Transverse colon (tissue), 4 donors: ENCODE results near the gene STAT5B. TPM values are rescaled to one million over a fixed set of nuclear protein-coding genes. Genes with fewer than 3 reads are reported as not detected.

Source experiments
- DNase-seq: peaks from one replicate; pipeline ENCODE4 v3.0.0-alpha.2; 2019
- H3K27ac ChIP-seq, 4 donors: fragments of 200-600 bp; sonication (generic); 2 replicates each; pipeline ENCODE4 v1.5.1; 2016 to 2018; ENCODE audit warnings: inconsistent platforms in 4 of 4
- H3K27me3 ChIP-seq: fragments of 200-600 bp; sonication (generic); 2 replicates; pipeline ENCODE4 v1.5.1; 2017; ENCODE audit warnings: inconsistent platforms
- H3K36me3 ChIP-seq, 4 donors: fragments of 200-600 bp; sonication (generic); 2 replicates each; pipeline ENCODE4 v1.5.1; 2017 to 2019; ENCODE audit warnings: inconsistent platforms in 4 of 4
- H3K4me1 ChIP-seq, 4 donors: fragments of 200-600 bp; sonication (generic); 2 replicates each; pipeline ENCODE4 v1.5.1; 2017 to 2020; ENCODE audit warnings: inconsistent platforms in 4 of 4
- H3K4me3 ChIP-seq, 4 donors: fragments of 200-600 bp; sonication (generic); 1 replicate in 1 of 4; 2 replicates in 3 of 4; pipeline versions ENCODE4 v1.5.1 to v1.6.1; 2017 to 2019; ENCODE audit warnings: inconsistent platforms in 4 of 4
- H3K9me3 ChIP-seq, 2 donors: fragments of 200-600 bp; sonication (generic); 2 replicates each; pipeline ENCODE4 v1.5.1; 2017 to 2019; ENCODE audit warnings: inconsistent platforms in 2 of 2
- EP300 ChIP-seq: sonication (generic); formaldehyde crosslinking; IDR thresholded peaks from one replicate; pipeline ENCODE4 v1.6.1; 2017; ENCODE audit warnings: antibody characterized with exemption, low read depth
- POLR2A ChIP-seq: fragments of 450-650 bp; IDR thresholded peaks from one replicate; pipeline ENCODE4 v1.6.1; 2016; ENCODE audit warnings: antibody characterized with exemption, mild to moderate bottlenecking, moderate library complexity
- POLR2AphosphoS5 ChIP-seq, 3 donors: sonication (generic); formaldehyde crosslinking; IDR thresholded peaks; one replicate each; pipeline ENCODE4 v1.6.1; 2016; ENCODE audit warnings: antibody characterized with exemption in 3 of 3
- WGBS, 2 donors: methylation state at CpG; one replicate each; pipeline ENCODE4 v1.1.5; 2018; ENCODE audit warnings: low coverage in 1 of 2; 5-methylcytosine and 5-hydroxymethylcytosine counted together
- in situ Hi-C, 4 donors: fragments of 200-750 bp; cut with MboI; loops; one replicate each; pipeline versions ENCODE4 v1.15.0 to v1.15.1; 2017; ENCODE audit warnings: low sequenced_read_pairs in 3 of 4, low pct_ligation_motif_present in 1 of 4, low pct_unique_long_range_greater_than_20kb in 1 of 4
- intact Hi-C: fragments of 100-400 bp; cut with DNase I; formaldehyde crosslinking; loops from one replicate; pipeline ENCODE4 v1.15.1; 2023; ENCODE audit warnings: low total_unique reads
- total RNA-seq, 4 donors: library from RNA; depleted of rRNA; stranded (reverse); fragments of >200 nt; gene quantifications; one replicate each; pipeline ENCODE4 v1.1.0, GENCODE V29; 2016
- TF ChIP-seq, protein P1 (sequence below), 5 experiments: fragments of 200-600 bp in 3 of 5; fragments of 450-650 bp in 2 of 5; sonication (generic) in 3 of 5; IDR thresholded peaks; 1 replicate in 2 of 5; 2 replicates in 3 of 5; pipeline ENCODE4 v1.5.1; 2016 to 2017; ENCODE audit warnings: antibody characterized with exemption in 5 of 5, inconsistent platforms in 3 of 5, mild to moderate bottlenecking in 2 of 5, moderate library complexity in 1 of 5

STAT5B gene
- total RNA-seq, 4 donors from 2014 or later = 51.3 to 151 (median 79.1) TPM

DNA sequence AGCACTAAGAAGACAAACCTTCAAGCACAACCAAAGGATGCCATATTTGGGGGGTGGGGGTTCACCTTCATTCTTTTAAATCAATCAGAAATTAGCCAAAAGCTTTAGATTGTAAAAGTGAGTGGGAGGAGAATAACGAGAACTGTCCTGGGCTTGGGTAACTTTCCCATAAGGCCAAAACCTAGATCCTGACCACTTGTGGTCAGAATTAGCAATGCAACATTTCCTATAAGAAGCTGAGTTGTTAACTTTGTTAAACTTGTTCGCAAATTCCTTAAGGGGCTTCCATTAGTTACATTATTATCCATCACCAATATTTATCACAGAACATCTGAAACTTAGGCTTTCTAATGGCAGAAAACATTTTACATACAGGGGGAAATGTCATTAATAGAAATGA, 25.1 kb downstream of the STAT5B start:
- no peak for DNase-seq
- WGBS, 2 donors = 46 to 63% methylated on average over 2 of the region's 2 CpGs
- H3K27ac ChIP-seq = peak overlapping the region in 2 of 4 donors; percentile 89 to 93
- no peak for TF ChIP-seq POLR2AphosphoS5 (IDR thresholded peaks at IDR 0.05)
- TF ChIP-seq, protein P1, sequence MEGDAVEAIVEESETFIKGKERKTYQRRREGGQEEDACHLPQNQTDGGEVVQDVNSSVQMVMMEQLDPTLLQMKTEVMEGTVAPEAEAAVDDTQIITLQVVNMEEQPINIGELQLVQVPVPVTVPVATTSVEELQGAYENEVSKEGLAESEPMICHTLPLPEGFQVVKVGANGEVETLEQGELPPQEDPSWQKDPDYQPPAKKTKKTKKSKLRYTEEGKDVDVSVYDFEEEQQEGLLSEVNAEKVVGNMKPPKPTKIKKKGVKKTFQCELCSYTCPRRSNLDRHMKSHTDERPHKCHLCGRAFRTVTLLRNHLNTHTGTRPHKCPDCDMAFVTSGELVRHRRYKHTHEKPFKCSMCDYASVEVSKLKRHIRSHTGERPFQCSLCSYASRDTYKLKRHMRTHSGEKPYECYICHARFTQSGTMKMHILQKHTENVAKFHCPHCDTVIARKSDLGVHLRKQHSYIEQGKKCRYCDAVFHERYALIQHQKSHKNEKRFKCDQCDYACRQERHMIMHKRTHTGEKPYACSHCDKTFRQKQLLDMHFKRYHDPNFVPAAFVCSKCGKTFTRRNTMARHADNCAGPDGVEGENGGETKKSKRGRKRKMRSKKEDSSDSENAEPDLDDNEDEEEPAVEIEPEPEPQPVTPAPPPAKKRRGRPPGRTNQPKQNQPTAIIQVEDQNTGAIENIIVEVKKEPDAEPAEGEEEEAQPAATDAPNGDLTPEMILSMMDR (IDR thresholded peaks at IDR 0.05) = peak in 2 of 5 experiments; percentile 20 to 28
- no peak overlapping the region for H3K4me3 ChIP-seq
- H3K4me1 ChIP-seq = peaks cover 3 to 75% (median 24%) of the 10 kb centered on the region in 4 donors
- H3K9me3 ChIP-seq = no peaks in the 10 kb centered on the region
- intact Hi-C loops = no loop called here
- in situ Hi-C loops = no loop called here
- no peaks in the 10 kb centered on the region for H3K27me3 ChIP-seq
- no peaks in the 10 kb centered on the region for H3K36me3 ChIP-seq

DNA sequence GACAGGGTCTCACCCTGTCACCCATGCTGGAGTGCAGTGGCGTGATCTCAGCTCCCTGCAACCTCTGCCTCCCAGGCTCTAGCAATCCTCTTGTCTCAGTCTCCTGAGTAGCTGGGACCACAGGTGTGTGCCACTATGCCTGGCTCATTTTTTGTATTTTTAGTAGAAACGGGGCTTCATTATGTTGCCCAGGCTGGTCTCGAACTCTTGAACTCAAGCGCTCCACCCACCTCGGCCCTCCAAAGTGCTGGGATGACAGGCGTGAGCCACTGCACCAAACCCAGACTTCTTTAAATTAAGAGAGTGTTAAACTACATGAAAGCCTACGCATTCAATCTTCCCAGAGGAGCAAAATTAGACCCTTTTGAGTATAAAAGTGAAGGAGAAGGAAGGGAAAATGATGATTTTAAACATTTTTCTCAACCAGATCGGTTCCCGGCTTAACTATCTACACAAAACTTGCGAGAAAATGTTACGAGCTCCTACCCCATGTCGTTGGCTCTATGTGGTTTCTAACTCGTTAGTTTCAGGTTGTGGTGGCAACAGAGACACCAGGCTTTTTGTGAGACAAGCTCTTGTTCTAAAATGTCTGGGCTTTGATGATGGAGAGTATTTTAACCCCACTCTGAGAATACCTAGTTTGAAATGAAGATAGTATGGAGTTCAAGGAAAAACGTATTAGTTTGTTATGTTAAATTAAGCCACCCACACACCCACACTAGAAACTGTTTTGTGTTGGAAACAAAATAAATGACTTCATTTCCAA, 26.3 kb downstream of the STAT5B start:
- in situ Hi-C loops (no loop called here), intact Hi-C loops (no loop called here)
- Histone ChIP-seq H3K36me3 (no peaks in the 10 kb centered on the region), H3K4me3 (no peak overlapping the region), H3K9me3 (no peaks in the 10 kb centered on the region), H3K27me3 (no peaks in the 10 kb centered on the region), H3K27ac (peak overlapping the region; percentile 86 to 93 (median 89)), H3K4me1 (peaks cover 3 to 69% (median 21%) of the 10 kb centered on the region in 4 donors)
- TF ChIP-seq POLR2AphosphoS5 (IDR thresholded peaks at IDR 0.05) = no peak
- no peak for TF ChIP-seq EP300
- TF ChIP-seq, protein P1 (IDR thresholded peaks at IDR 0.05) = no peak
- TF ChIP-seq POLR2A = no peak
- WGBS, 2 donors = 83 to 89% methylated on average over 11 to 14 of the region's 14 CpGs
- no peak for DNase-seq

DNA sequence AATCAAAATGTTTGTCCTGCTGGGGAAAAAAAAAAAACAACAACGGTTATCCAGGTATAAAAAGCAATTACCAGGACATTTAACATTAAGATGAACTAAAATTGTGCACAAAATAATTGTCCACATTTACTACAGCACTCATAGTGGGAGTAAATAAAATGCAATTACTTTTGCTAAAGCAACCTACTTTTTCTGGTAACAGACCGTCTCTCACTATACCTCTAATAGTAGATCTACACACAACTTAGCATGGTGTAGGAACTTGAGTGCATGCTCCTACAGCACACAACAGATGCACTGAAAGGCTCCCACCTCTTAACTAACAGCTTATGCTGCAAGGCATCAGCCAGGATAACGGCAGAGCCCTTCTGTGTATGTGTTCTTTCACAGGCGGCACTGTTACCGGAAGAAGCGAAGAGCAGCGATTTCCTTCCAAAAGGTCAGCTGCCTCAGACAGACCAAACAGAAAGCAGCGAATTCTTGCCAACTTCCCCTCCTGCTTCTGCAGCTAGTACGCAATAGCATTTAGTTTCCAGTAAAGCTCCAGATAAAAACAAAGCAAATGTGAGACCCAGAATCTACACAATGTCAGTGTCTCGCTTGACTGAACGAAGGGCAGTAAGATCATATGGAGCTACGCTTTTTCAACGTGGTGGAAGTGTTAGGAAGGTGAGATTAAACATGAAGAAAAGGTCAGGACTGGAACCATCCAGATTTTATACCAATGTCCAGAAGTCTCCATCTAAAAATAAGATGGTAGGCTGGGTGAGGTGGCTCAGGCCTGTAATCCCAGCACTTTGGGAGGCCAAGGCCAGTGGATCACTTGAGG, 27.6 kb downstream of the STAT5B start:
- intact Hi-C loops (no loop called here), in situ Hi-C loops (no loop called here)
- H3K9me3 ChIP-seq = no peaks in the 10 kb centered on the region
- H3K4me3 ChIP-seq = peak overlapping the region in 1 of 4 donors; percentile 36
- no peaks in the 10 kb centered on the region for H3K36me3 ChIP-seq
- H3K4me1 ChIP-seq = peaks cover 3 to 63% (median 21%) of the 10 kb centered on the region in 4 donors
- H3K27me3 ChIP-seq = no peaks in the 10 kb centered on the region
- TF ChIP-seq POLR2A (peak; percentile 55), EP300 (peak; percentile 68), POLR2AphosphoS5 (IDR thresholded peaks at IDR 0.05) (peak; percentile 82 to 85 (median 85))
- TF ChIP-seq, protein P1 (IDR thresholded peaks at IDR 0.05) = no peak
- peak overlapping the region; percentile 86 to 93 (median 89) for H3K27ac ChIP-seq
- peak; percentile 79 for DNase-seq
- WGBS, 2 donors = 40 to 44% methylated on average over 12 to 13 of the region's 13 CpGs

DNA sequence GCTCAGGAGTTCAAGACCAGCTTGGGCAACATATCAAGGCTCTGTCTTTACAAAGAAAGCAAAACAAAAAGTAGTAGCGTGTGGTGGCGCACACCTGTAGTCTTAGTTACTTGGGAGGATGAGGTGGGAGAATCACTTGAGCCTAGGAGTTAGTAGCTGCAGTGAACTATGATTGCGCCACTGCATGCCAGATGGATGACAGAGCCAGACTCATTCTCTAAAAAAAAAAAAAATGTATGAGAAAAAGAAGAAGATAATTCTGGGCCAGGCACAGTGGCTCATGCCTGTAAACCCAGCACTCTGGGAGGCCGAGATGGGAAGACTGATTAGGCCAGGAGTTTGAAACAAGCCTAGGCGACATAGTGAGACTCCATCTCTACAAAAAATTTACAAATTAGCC, 28.5 kb downstream of the STAT5B start:
- H3K27me3 ChIP-seq = no peaks in the 10 kb centered on the region
- 83 to 94% methylated on average over 2 to 5 of the region's 5 CpGs for WGBS, 2 donors
- TF ChIP-seq POLR2AphosphoS5 (IDR thresholded peaks at IDR 0.05) (no peak), EP300 (no peak), POLR2A (no peak)
- TF ChIP-seq, protein P1 (IDR thresholded peaks at IDR 0.05) = no peak
- no peak for DNase-seq
- H3K4me1 ChIP-seq = peaks cover 3 to 55% (median 21%) of the 10 kb centered on the region in 4 donors
- peak overlapping the region; percentile 86 to 93 (median 89) for H3K27ac ChIP-seq
- in situ Hi-C loops = no loop called here
- intact Hi-C loops = no loop called here
- no peaks in the 10 kb centered on the region for H3K36me3 ChIP-seq
- H3K9me3 ChIP-seq = no peaks in the 10 kb centered on the region
- no peak overlapping the region for H3K4me3 ChIP-seq
